ENCODE data around the gene EBF3.
"Not testable (repeated sequence)": the region's sequence is repeated elsewhere in the genome, so short reads cannot be mapped to it uniquely, and the experiment has no call there.

EBF3 gene

GRCh38 chr10:129926066-129927055 is 37.7 kb downstream of the EBF3 start:
- DNase-seq = no peak

DNA sequence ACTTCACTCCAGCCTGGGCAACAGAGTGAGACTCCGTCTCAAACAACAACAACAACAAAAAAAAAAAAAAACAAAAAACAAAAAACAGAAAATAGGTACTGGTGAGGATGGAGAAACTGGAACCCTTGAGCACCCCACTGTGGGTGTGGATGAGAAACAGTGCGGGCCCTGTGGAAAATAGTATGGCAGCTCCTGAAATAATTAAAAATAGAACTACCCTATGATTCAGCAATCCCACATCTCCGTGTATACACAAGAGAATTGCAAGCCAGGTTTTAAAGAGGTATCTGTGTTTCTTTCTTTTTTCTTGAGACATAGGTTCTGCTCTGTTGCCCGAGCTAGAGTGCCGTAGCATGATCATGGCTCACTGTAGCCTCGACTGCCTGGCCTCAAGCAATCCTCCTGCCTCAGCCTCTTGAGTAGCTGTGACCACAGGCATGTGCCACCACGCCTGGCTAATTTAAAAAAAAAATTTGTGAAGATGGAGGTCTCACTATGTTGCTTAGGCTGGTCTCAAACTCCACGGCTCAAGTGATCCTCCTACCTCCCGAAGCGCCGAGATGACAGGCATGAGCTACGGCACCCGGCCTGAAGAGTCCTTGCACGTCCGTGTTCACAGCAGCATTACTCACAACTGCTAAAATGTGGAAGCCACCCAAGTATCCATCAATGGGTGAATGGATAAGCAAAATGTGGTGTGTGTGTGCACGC is 39.5 kb downstream of the EBF3 start:
- DNase-seq = no peak

DNA sequence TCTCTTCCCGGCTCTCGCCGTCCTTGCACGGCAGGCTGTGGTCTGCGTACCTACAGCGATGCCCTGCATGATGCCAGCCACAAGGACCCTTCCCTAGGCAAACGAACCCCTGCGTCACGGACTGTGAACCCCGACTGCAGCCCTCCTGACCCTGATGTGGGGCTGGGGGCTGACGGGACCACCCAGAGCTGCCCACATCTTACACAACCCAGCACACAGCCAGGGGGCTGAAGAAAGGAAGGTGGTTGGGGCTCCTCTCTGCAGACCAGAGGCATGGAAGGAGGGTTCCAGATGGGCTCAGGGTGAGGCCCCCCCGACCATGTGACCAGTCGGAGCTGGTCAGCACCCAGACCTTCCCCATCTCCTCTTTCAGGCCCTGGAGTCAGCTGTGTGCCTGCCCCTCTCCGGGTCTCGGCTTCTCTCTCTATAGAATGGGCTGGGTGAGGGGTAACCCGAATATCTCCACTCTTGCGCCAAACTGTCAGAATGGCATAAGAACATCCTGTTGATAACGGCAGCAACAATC is 41.4 kb downstream of the EBF3 start:
- no peak for DNase-seq

DNA sequence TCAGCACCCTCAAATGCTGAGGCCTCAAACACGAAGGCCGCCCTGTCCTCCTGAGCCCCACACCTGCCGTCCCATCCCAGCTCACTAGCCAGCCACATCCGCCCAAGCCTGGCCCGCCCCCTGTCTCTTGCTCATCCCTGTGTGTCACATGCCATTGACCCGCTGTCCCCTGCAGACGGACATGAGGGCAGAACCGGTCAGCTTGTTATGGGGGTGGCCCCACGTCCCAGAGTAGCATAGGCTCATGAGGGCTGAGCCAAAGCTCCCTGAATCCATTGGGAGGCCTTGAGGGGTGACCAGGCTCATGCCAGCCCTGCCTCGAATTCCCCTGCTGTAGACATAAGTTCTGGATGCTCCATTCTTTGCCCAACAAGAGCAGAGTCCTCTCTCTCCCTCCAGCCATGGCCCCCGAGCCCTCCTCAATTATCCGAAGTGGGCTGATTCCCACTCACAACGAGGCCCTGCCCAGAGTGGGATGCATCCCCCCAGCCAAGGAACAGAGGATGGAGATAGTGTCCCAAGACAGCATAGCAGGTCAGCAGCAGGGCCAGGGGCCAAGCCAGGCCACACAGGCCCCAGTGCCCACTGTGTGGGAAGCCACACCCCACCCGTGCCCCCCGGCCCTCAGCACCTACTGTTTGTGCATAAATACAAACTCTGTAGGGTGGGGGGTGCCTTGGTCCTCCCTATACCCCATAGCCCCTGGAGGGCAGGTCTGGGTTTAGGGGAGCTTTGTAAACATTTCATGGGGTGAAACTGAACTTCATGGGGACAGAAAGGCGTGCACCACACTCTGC is 42.1 kb downstream of the EBF3 start:
- DNase-seq = no peak

DNA sequence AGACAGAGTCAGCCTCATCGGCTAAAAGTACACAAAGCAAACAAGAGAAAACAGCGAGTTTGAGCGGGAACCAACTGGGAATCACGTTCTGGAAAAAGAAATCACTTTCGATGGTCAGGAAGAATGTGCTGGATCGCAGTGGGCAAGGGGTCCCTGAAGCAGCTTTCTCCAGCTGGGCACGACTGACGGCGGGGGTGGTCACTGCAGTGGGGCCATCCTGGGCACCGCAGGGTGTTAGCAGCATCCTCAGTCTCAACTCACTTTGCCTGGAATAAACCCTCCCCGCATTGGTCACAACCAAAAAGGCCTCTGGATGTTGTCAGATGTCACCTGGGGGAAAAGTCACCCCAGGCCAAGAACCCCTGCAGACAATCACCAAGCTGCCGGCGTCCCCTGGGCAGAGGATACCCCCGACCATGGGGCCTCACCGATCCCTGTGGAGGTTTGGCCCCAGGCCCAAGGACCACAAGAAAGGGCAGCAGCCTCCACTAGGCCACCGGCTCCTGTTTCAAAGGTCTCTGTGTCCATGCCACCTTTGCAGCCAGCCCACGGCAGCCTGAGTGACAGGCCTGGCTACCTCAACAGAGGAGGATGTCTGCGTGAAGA is 42.9 kb downstream of the EBF3 start:
- DNase-seq = no peak

DNA sequence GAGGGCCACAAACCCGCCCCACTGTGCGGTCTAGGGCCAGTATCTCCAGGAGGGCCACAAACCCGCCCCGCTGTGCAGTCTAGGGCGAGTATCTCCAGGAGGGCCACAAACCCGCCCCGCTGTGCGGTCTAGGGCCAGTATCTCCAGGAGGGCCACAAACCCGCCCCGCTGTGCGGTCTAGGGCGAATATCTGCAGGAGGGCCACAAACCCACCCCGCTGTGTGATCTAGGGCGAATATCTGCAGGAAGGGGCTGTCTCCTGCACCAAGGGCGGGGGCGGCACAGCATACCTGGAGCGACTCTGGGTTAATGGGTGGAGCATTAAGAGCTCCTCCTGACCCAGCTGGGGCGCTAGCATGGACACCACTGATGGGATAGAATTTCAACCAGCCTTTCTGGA is 43.9 kb downstream of the EBF3 start:
- DNase-seq = not testable (repeated sequence)

DNA sequence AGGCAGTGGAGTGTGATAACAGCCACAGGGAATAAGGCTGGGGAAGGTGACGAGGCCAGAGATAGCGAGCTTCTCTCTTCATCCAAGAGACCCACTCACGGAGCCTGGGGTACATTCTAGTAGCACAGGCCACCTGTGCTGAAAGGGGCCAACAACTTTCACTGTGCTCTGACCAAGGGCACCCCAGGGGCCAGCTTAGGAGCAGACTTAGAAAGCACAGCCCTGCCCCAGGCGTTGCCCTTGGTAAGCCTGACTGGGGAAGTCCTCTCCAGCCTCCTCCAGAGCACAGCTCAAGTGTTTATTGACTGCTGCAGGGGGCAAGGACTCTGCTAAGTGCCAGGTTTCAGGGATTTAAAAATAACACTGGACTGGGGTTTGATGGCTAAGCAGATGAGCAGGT is 44.7 kb downstream of the EBF3 start:
- DNase-seq = no peak

- DNase-seq = no peak
Observed at GRCh38 chr10:129918836-129919235, 45.2 kb downstream of the EBF3 start.

DNA sequence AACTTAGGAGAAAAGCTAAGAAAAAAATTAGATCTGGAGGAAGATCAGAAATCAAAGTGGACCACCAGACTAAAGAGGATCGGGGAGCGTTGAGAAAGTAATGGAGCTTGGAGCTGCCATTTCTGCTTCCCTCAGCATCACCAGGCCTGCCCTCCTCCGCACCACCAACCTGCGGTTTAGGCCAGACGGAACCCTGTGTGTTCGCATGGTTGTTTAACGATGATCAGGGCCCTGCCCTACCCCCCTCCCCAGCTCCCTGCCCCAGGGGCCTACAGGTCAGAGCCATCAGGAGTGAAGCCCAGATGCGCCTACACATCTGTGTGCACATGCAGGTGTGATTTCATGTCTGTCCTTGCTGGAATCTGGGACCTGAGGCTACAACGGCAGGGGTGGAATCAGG is 45.7 kb downstream of the EBF3 start:
- no peak for DNase-seq

DNA sequence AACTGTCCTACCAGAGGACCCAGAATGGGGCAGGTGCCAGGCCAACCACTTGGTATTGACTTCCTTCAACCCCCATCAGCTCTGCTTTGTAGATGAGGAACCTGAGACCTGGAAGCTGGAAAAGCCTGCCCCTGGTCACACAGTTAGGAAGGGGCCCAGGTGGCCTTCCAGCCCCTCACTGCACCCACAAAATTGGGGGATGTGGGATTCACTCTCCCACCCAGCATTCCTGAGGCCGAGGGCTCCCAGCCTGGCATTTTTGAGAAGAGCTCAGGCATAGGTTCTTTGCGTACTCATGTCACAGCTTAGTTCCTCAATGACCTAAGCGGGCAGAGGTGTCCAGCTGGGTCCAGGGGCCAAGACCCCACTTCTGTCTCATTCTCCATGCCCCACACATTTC is 46.1 kb downstream of the EBF3 start:
- no peak for DNase-seq

DNA sequence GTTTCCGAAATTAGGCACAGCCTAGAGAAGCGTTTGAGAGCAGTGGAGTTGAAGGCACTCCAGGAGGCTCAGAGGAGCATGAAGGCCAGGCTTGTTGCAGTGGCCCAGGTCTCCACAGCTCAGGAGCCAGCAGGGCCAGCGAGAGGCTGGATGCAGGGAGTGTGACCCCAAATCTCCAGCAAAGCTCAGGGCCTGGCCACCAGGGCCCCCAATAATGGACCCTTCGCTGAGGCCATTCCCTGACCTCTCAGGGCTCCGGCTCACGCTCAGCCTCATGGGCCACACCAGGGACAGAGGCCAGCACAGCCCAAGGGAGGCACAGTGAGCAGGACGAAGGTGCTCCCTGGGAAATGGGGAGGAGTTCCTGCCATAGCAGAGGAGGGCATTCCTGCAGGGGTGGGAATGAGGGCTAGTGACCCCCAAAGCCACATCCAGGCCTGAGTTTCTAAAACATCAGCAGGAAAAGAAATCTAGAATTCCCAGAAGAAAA is 47.5 kb downstream of the EBF3 start:
- DNase-seq = no peak

GRCh38 chr10:129915526-129916378 is 48.3 kb downstream of the EBF3 start:
- no peak for DNase-seq

DNA sequence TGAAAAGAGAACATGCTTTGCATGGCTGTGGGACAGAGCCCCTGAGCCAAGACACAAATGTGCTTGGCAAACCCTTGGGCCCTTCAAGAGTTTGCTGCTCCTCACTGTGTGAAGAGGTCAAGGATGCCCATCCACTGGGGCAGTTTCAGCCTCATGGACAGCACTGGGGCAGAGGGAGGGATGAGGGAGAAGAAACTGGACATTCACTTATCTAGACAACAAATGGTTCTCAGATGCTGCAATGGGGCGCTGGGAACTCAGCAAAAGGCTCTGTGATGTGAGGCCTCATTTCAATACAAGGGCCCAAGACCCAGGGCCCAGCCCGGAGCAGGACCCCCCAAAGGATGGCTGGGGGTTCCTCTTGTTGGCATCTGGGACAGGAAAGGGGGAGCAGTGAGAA is 49.1 kb downstream of the EBF3 start:
- no peak for DNase-seq

- DNase-seq = no peak
Observed at GRCh38 chr10:129914153-129914855, 49.8 kb downstream of the EBF3 start.

GRCh38 chr10:129912986-129913695 is 50.9 kb downstream of the EBF3 start:
- no peak for DNase-seq

- DNase-seq = no peak
Observed at GRCh38 chr10:129912166-129912917, 51.7 kb downstream of the EBF3 start.

DNA sequence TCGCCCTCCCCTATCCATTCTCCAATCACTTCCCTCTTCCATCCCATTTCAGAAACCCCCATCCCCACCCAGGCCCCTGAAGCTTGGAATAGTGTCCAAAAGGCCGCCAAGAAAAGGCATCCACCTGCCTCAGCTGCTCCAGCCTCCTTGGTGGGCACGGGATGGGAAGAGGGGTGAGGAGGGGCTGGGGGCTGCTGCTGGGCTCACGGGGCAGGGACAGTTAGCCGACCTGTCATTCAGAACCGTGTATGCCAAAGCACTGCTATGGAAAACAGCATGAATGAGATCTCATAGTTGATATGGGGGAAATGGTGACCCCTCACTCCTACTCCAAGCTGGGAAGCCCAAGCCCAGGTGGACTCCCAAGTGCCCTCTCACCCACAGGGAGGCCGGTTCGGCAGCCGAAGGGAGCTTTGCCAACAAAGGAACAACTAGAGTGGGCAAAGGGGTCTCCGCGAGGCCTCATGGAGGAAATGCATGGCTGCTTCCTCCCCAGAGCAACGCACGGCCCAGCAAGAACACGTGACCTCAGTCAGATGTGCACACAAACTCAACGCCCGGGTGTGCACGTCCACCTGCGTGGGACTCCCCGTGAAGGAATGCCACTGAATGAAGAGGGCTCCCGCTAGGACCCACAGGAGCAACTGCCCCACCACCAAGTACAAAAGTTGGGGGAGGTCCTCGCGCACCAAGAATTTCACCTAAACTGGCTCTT is 52.5 kb downstream of the EBF3 start:
- DNase-seq = no peak

- no peak for DNase-seq
Observed at GRCh38 chr10:129910861-129911260, 53.2 kb downstream of the EBF3 start.

All from NCI-H2081 treated with DMSO at 0.1 percent for 48 hours (cell line).